Breast epithelium (tissue), 3 donors: ENCODE measurements around the gene SLC6A1.

Source experiments
- CTCF ChIP-seq, 3 donors: fragments of 450-650 bp; IDR thresholded peaks; one replicate each; pipeline ENCODE4 v1.5.1; 2016 to 2017; ENCODE audit warnings: antibody characterized with exemption in 3 of 3, mild to moderate bottlenecking in 3 of 3, moderate library complexity in 3 of 3
- POLR2A ChIP-seq: fragments of 450-650 bp; IDR thresholded peaks from one replicate; pipeline ENCODE4 v1.6.1; 2016; ENCODE audit warnings: antibody characterized with exemption, mild to moderate bottlenecking, moderate library complexity
- POLR2AphosphoS5 ChIP-seq, 3 donors: sonication (generic); formaldehyde crosslinking; IDR thresholded peaks; one replicate each; pipeline ENCODE4 v1.6.1; 2017; ENCODE audit warnings: antibody characterized with exemption in 3 of 3

DNA sequence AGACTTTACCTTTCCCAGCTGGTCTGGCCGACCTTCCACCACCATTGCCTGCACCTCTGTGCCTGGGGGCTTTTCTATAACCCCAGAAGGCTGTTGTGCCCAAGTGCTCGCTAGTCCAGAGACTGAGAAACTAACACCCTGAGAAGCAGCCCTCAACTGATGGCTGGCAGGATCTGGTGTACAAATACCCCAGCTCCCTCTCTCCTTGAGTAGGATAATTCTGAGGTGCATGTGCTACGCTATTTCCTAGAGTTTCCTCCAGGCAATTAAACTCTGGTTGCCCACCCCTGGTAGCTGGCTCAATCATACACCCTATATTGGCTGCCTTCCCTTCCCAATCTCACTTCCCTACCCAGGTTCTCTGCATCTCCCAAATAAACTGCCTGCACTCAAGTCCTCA, 11.5 kb upstream of the SLC6A1 start:
- no peak for TF ChIP-seq CTCF (IDR thresholded peaks at IDR 0.05)
- TF ChIP-seq POLR2AphosphoS5 (IDR thresholded peaks at IDR 0.05), result no peak
- TF ChIP-seq POLR2A, result no peak
